ENCODE measurements around the gene LY6G5C.

DNA sequence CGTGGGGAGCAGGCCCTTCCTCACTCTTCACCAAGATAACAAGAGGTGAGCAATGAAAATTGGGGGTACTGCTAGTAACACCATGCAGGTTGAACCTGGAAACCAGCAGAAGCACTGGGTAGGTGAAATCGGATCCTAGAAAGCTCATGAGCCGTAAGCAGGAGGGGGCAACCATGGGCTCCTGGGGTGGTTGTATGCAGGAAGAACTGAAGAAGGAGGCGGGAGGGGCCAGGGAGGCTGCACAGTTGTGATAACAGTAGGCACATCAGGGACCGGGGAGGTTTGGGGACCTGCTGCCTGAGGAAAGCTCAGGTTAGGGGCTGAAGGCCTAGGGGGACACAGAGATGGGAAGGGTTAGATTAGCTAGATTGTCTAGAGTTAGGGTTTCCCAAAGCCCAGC lies 5.6 kb upstream of the LY6G5C start:
- TF ChIP-seq CTCF (IDR thresholded peaks at IDR 0.05) (no peak), EZH2 (IDR thresholded peaks at IDR 0.05; ENCODE audit: borderline replicate concordance, insufficient read depth, low read depth, low read length, poor library complexity, severe bottlenecking) (no peak)

All from B cell (primary cell).